ENCODE results near the gene STK38L. TPM values are rescaled to one million over a fixed set of nuclear protein-coding genes. Genes with fewer than 3 reads are reported as not detected.

STK38L gene
- total RNA-seq, 1 donor from 2014 or later, result 36.0 TPM

GRCh38 chr12:27272373-27273028 lies 28.4 kb downstream of the STK38L start:
- peaks cover 13% of the 10 kb centered on the region for H3K4me1 ChIP-seq
- ATAC-seq (no peak), DNase-seq (no peak)
- no peaks in the 10 kb centered on the region for H3K27me3 ChIP-seq
- no peak for TF ChIP-seq CTCF (IDR thresholded peaks at IDR 0.05)
- H3K9me3 ChIP-seq, result no peaks in the 10 kb centered on the region
- H3K27ac ChIP-seq, result no peak overlapping the region
- H3K4me3 ChIP-seq, result no peak overlapping the region
- intact Hi-C loops (cut with DNase I), result no loop called here
- no peaks in the 10 kb centered on the region for H3K36me3 ChIP-seq

DNA sequence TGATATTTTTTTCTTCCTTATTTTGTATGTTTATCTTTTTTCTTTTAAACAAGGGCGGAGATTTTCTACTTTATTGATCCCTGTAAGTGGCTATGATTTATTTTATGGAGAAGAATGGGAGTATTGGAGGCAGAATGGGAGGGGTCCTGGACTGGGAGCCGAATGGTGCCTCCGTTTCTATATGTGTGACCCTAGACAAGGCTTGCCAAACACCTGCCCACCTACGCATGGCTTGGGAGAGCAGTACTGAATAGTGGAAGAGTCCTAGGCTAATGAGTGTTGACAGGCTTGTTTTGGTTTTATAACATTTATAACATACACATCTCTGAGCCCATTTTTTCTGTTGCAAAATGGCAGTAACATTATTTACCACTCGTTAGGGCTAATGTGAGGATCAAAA lies 29.0 kb downstream of the STK38L start:
- Histone ChIP-seq H3K4me1 (peaks cover 19% of the 10 kb centered on the region), H3K36me3 (no peaks in the 10 kb centered on the region), H3K9me3 (no peaks in the 10 kb centered on the region), H3K4me3 (no peak overlapping the region), H3K27me3 (no peaks in the 10 kb centered on the region), H3K27ac (no peak overlapping the region)
- no peak for TF ChIP-seq CTCF (IDR thresholded peaks at IDR 0.05)
- DNase-seq (no peak), ATAC-seq (no peak)
- intact Hi-C loops (cut with DNase I), result no loop called here

GRCh38 chr12:27274706-27275105 lies 30.6 kb downstream of the STK38L start:
- no peak for ATAC-seq
- intact Hi-C loops (cut with DNase I), result no loop called here
- DNase-seq, result no peak
- H3K4me3 ChIP-seq, result no peak overlapping the region
- H3K27ac ChIP-seq, result no peak overlapping the region
- H3K4me1 ChIP-seq, result peaks cover 22% of the 10 kb centered on the region
- TF ChIP-seq CTCF (IDR thresholded peaks at IDR 0.05), result no peak
- H3K27me3 ChIP-seq, result no peaks in the 10 kb centered on the region
- no peaks in the 10 kb centered on the region for H3K36me3 ChIP-seq
- H3K9me3 ChIP-seq, result no peaks in the 10 kb centered on the region

DNA sequence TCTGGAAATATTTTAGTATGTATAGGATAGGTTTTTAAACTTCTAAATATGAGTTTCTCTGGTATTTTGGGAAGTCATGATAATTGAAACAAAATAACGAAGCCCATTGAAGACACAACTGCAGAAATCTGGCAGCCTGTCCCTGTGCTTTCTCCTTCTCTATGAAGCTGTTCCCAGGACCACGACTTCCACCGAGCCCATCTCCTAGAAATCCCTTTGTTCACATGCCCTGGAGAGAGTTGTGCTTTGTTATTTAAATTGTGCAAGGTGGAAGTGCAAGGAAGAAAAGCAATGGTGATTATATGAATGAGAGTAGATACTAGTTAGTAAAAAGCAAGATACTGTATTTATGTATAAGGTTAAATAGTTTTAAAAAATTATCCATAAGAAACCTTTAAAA lies 32.2 kb downstream of the STK38L start:
- no peaks in the 10 kb centered on the region for H3K36me3 ChIP-seq
- DNase-seq (no peak), ATAC-seq (no peak)
- no peak for TF ChIP-seq CTCF (IDR thresholded peaks at IDR 0.05)
- peaks cover 22% of the 10 kb centered on the region for H3K4me1 ChIP-seq
- H3K27me3 ChIP-seq, result no peaks in the 10 kb centered on the region
- H3K27ac ChIP-seq, result no peak overlapping the region
- no peak overlapping the region for H3K4me3 ChIP-seq
- no peaks in the 10 kb centered on the region for H3K9me3 ChIP-seq
- intact Hi-C loops (cut with DNase I), result no loop called here

GRCh38 chr12:27277846-27278260 lies 33.8 kb downstream of the STK38L start:
- H3K27me3 ChIP-seq, result no peaks in the 10 kb centered on the region
- H3K27ac ChIP-seq, result no peak overlapping the region
- TF ChIP-seq CTCF (IDR thresholded peaks at IDR 0.05), result no peak
- no peak for DNase-seq
- no peak overlapping the region for H3K4me3 ChIP-seq
- no peaks in the 10 kb centered on the region for H3K9me3 ChIP-seq
- peaks cover 16% of the 10 kb centered on the region for H3K4me1 ChIP-seq
- no peak for ATAC-seq
- intact Hi-C loops (cut with DNase I), result no loop called here
- H3K36me3 ChIP-seq, result no peaks in the 10 kb centered on the region

GRCh38 chr12:27279826-27280225 lies 35.7 kb downstream of the STK38L start:
- intact Hi-C loops (cut with DNase I), result no loop called here
- Histone ChIP-seq H3K4me1 (peaks cover 13% of the 10 kb centered on the region), H3K27ac (no peak overlapping the region), H3K4me3 (no peak overlapping the region), H3K36me3 (no peaks in the 10 kb centered on the region), H3K27me3 (no peaks in the 10 kb centered on the region), H3K9me3 (no peaks in the 10 kb centered on the region)
- DNase-seq (no peak), ATAC-seq (peak; percentile 59)
- TF ChIP-seq CTCF (IDR thresholded peaks at IDR 0.05), result no peak

Measured in upper lobe of right lung (tissue), 1 donor.